Measurements from ENCODE around the gene CKAP4.
A peak's percentile ranks its signal among the peaks of the same experiment; 100 is the strongest.

The CKAP4 gene

GRCh38 chr12:106274012-106274411, 26.2 kb upstream of the CKAP4 start:
- no peak for DNase-seq

- no peak for DNase-seq
Measured at GRCh38 chr12:106273491-106273890, 25.7 kb upstream of the CKAP4 start.

GRCh38 chr12:106271575-106272505, 24.0 kb upstream of the CKAP4 start:
- DNase-seq = no peak

- DNase-seq = no peak
Measured at GRCh38 chr12:106269150-106269771, 21.4 kb upstream of the CKAP4 start.

GRCh38 chr12:106267535-106267934, 19.7 kb upstream of the CKAP4 start:
- DNase-seq = no peak

- DNase-seq = no peak
Measured at GRCh38 chr12:106265116-106265515, 17.3 kb upstream of the CKAP4 start.

GRCh38 chr12:106258935-106259334, 11.1 kb upstream of the CKAP4 start:
- no peak for DNase-seq

GRCh38 chr12:106258226-106258625, 10.4 kb upstream of the CKAP4 start:
- no peak for DNase-seq

GRCh38 chr12:106256524-106256923, 8.7 kb upstream of the CKAP4 start:
- DNase-seq = no peak

GRCh38 chr12:106255952-106256351, 8.1 kb upstream of the CKAP4 start:
- DNase-seq = no peak

- DNase-seq = no peak
Measured at GRCh38 chr12:106255493-106255892, 7.7 kb upstream of the CKAP4 start.

- no peak for DNase-seq
Measured at GRCh38 chr12:106254724-106255123, 6.9 kb upstream of the CKAP4 start.

GRCh38 chr12:106251631-106252455, 4.0 kb upstream of the CKAP4 start:
- no peak for DNase-seq

GRCh38 chr12:106249411-106250135, 1.8 kb upstream of the CKAP4 start:
- no peak for DNase-seq

- no peak for DNase-seq
Measured at GRCh38 chr12:106248846-106249371, 1.1 kb upstream of the CKAP4 start.

- peak in 1 of 2 experiments; percentile 31 for DNase-seq
Measured at GRCh38 chr12:106248312-106248845, 559 bp upstream of the CKAP4 start.

- no peak for DNase-seq
Measured at GRCh38 chr12:106246891-106247673, 738 bp downstream of the CKAP4 start.

GRCh38 chr12:106245767-106246166, 2.1 kb downstream of the CKAP4 start:
- no peak for DNase-seq

GRCh38 chr12:106243620-106244019, 4.2 kb downstream of the CKAP4 start:
- no peak for DNase-seq

- no peak for DNase-seq
Measured at GRCh38 chr12:106240821-106241220, 7.0 kb downstream of the CKAP4 start.

GRCh38 chr12:106239951-106240335, 7.9 kb downstream of the CKAP4 start:
- no peak for DNase-seq

All from NCI-H1930 (cell line).